ENCODE data around the gene SCUBE1. TPM values are rescaled to one million over a fixed set of nuclear protein-coding genes. Genes with fewer than 3 reads are reported as not detected.

Gene SCUBE1
- total and polyA plus RNA-seq, 2 experiments from 2014 or later, result 0.81 to 3.2 TPM

- Histone ChIP-seq H3K4me3 (no peak overlapping the region), H3F3A (replicated peaks; ENCODE audit: low read depth) (0 out of 2 replicates have a peak, but pooled peaks cover 4% of the 10 kb centered on the region), H3K36me3 (ENCODE audit: insufficient read depth) (no peaks in the 10 kb centered on the region), H2AFZ (no peak overlapping the region), H3K4me2 (no peak overlapping the region), H3K9me2 (ENCODE audit: insufficient read depth) (no peaks in the 10 kb centered on the region), H3K27me3 (ENCODE audit: insufficient read depth) (no peaks in the 10 kb centered on the region), H4K20me1 (replicated peaks; ENCODE audit: insufficient read depth) (no peaks in the 10 kb centered on the region), H3K79me2 (replicated peaks; ENCODE audit: insufficient read depth) (no peaks in the 10 kb centered on the region), H3K27ac (ENCODE audit: low read depth) (no peak overlapping the region), H3K4me1 (ENCODE audit: insufficient read depth) (peaks cover 4% of the 10 kb centered on the region; the same call in 1 of the 2 replicates)
- Mint-ChIP-seq H3K4me1 (peaks cover 9% of the 10 kb centered on the region), H3K36me3 (ENCODE audit: low read depth) (no peaks in the 10 kb centered on the region), H3K27me3 (ENCODE audit: insufficient read depth, low read depth, poor library complexity) (peaks cover 17% of the 10 kb centered on the region), H3K9me3 (no peaks in the 10 kb centered on the region), H3K27ac (no peak overlapping the region), H3K4me3 (no peak overlapping the region)
- no peak for TF ChIP-seq ZNF331 (CRISPR knock-in tag; IDR thresholded peaks at IDR 0.05; ENCODE audit: low read depth)
- no peak for TF ChIP-seq CTCF (conservative IDR thresholded peaks at IDR 0.05; ENCODE audit: low read depth in 2 of 2)
- TF ChIP-seq ETS1 (IDR thresholded peaks at IDR 0.05), result no peak
- TF ChIP-seq REST (IDR thresholded peaks at IDR 0.05; ENCODE audit: unreplicated experiment), result no peak
- no peak for TF ChIP-seq NANOG (IDR thresholded peaks at IDR 0.05; ENCODE audit: borderline replicate concordance)
- TF ChIP-seq CREB1 (CRISPR knock-in tag; IDR thresholded peaks at IDR 0.05; ENCODE audit: low read depth), result no peak
- TF ChIP-seq EZH2phosphoT487 (IDR thresholded peaks at IDR 0.05; ENCODE audit: unreplicated experiment), result no peak
- TF ChIP-seq POLR2AphosphoS5 (IDR thresholded peaks at IDR 0.05; ENCODE audit: low read depth), result no peak
- no peak for TF ChIP-seq ZNF462 (CRISPR knock-in tag; IDR thresholded peaks at IDR 0.05)
- TF ChIP-seq STAT1 (IDR thresholded peaks at IDR 0.05; ENCODE audit: unreplicated experiment), result no peak
- no peak for TF ChIP-seq JUNB (IDR thresholded peaks at IDR 0.05; ENCODE audit: unreplicated experiment)
- TF ChIP-seq ZNF114 (CRISPR knock-in tag; IDR thresholded peaks at IDR 0.05), result no peak
- TF ChIP-seq EZH2 (IDR thresholded peaks at IDR 0.05; ENCODE audit: low read depth, unreplicated experiment), result no peak
- DNase-seq (ENCODE audit: low spot score) (no peak), ATAC-seq (no peak)
Observed at GRCh38 chr22:43210631-43211515, 132.3 kb downstream of the SCUBE1 start.
